Measurements from ENCODE around the gene MOB4. TPM values are rescaled to one million over a fixed set of nuclear protein-coding genes. Genes with fewer than 3 reads are reported as not detected.

The MOB4 gene
- total RNA-seq, 4 donors from 2014 or later, result 30.7 to 47.1 (median 38.5) TPM

- intact Hi-C loops (cut with DNase I), result loop anchor here (10.0 kb wide), 1 partner anchor 191 kb away; the partner anchor contains the start of gene MARS2
- no peaks in the 10 kb centered on the region for H3K9me3 ChIP-seq
These were observed 2.0 kb upstream of the MOB4 start for GRCh38 chr2:197513915-197514314.

GRCh38 chr2:197514754-197515153, 1.1 kb upstream of the MOB4 start:
- intact Hi-C loops (cut with DNase I), result loop anchor here (10.0 kb wide), 1 partner anchor 190 kb away; the partner anchor contains the start of gene MARS2
- Histone ChIP-seq H3K27ac (peak overlapping the region; percentile 94 to 96 (median 95)), H3K9me3 (no peaks in the 10 kb centered on the region), H3K27me3 (no peaks in the 10 kb centered on the region), H3K36me3 (peaks cover 0 to 8% (median 0%) of the 10 kb centered on the region in 3 donors), H3K4me3 (peak overlapping the region in 3 of 4 donors; percentile 85 to 90 (median 87)), H3K4me1 (peaks cover 12 to 49% (median 24%) of the 10 kb centered on the region in 3 donors)
- 62 to 66% methylated on average over 3 of the region's 3 CpGs for WGBS, 2 donors
- TF ChIP-seq CTCF (IDR thresholded peaks at IDR 0.05), result no peak
- TF ChIP-seq POLR2A (IDR thresholded peaks at IDR 0.05), result no peak
- no peak for DNase-seq

More at GRCh38 chr2:197513915-197514314, 2.0 kb upstream of the MOB4 start:
- no peak overlapping the region for H3K27ac ChIP-seq
- WGBS, 2 donors, result 90 to 97% methylated on average over 5 of the region's 5 CpGs
- no peak for DNase-seq
- H3K4me1 ChIP-seq, result peaks cover 12 to 40% (median 22%) of the 10 kb centered on the region in 3 donors
- TF ChIP-seq CTCF (IDR thresholded peaks at IDR 0.05) (no peak), POLR2A (IDR thresholded peaks at IDR 0.05) (no peak)
- H3K4me3 ChIP-seq, result no peak overlapping the region
- no peaks in the 10 kb centered on the region for H3K27me3 ChIP-seq
- H3K36me3 ChIP-seq, result peaks cover 0 to 8% (median 0%) of the 10 kb centered on the region in 3 donors

GRCh38 chr2:197515315-197515738, 539 bp upstream of the MOB4 start:
- Histone ChIP-seq H3K27me3 (no peaks in the 10 kb centered on the region), H3K27ac (peak overlapping the region; percentile 94 to 96 (median 95)), H3K4me1 (peaks cover 12 to 53% (median 24%) of the 10 kb centered on the region in 3 donors), H3K4me3 (peak overlapping the region; percentile 85 to 96 (median 88)), H3K9me3 (no peaks in the 10 kb centered on the region), H3K36me3 (peaks cover 0 to 13% (median 0%) of the 10 kb centered on the region in 3 donors)
- DNase-seq, result no peak
- WGBS, 2 donors, result 0 to 2% methylated on average over 13 to 16 of the region's 16 CpGs
- TF ChIP-seq CTCF (IDR thresholded peaks at IDR 0.05) (no peak), POLR2A (IDR thresholded peaks at IDR 0.05) (no peak)
- intact Hi-C loops (cut with DNase I), result loop anchor here (10.0 kb wide), 1 partner anchor 189 kb away; the partner anchor contains the start of gene MARS2

- Histone ChIP-seq H3K36me3 (peaks cover 0 to 23% (median 0%) of the 10 kb centered on the region in 3 donors), H3K27ac (peak overlapping the region; percentile 94 to 96 (median 95)), H3K27me3 (no peaks in the 10 kb centered on the region), H3K4me1 (peaks cover 12 to 48% (median 24%) of the 10 kb centered on the region in 3 donors), H3K9me3 (no peaks in the 10 kb centered on the region), H3K4me3 (peak overlapping the region; percentile 85 to 96 (median 88))
- no peak for DNase-seq
- intact Hi-C loops (cut with DNase I), result loop anchor here (10.0 kb wide), 1 partner anchor 188 kb away; the partner anchor contains the start of gene MARS2
- TF ChIP-seq CTCF (IDR thresholded peaks at IDR 0.05), result no peak
- no peak for TF ChIP-seq POLR2A (IDR thresholded peaks at IDR 0.05)
- WGBS, 2 donors, result 0% methylated on average over 5 to 13 of the region's 17 CpGs
These were observed 511 bp downstream of the MOB4 start for GRCh38 chr2:197516393-197516761.

- DNase-seq, result no peak
- 8 to 20% methylated on average over 2 of the region's 2 CpGs for WGBS, 2 donors
- Histone ChIP-seq H3K9me3 (no peaks in the 10 kb centered on the region), H3K27ac (peak overlapping the region in 2 of 4 donors; percentile 95 to 96), H3K27me3 (no peaks in the 10 kb centered on the region), H3K4me3 (peak overlapping the region; percentile 85 to 96 (median 88)), H3K36me3 (peaks cover 0 to 29% (median 0%) of the 10 kb centered on the region in 3 donors), H3K4me1 (peaks cover 12 to 48% (median 24%) of the 10 kb centered on the region in 3 donors)
- TF ChIP-seq POLR2A (IDR thresholded peaks at IDR 0.05) (no peak), CTCF (IDR thresholded peaks at IDR 0.05) (no peak)
- intact Hi-C loops (cut with DNase I), result loop anchor here (10.0 kb wide), 1 partner anchor 188 kb away; the partner anchor contains the start of gene MARS2
These were observed 1.3 kb downstream of the MOB4 start for GRCh38 chr2:197517150-197517549.

Measured in esophagus squamous epithelium (tissue), 5 donors.